ENCODE measurements around the gene CAMK4.

- TF ChIP-seq EP300 (IDR thresholded peaks at IDR 0.05) (no peak), CTCF (IDR thresholded peaks at IDR 0.05) (no peak), POLR2A (IDR thresholded peaks at IDR 0.05) (no peak)
These were observed at the start of gene CAMK4 for GRCh38 chr5:111223787-111224560.
